ENCODE measurements around the gene RASAL3. TPM values are rescaled to one million over a fixed set of nuclear protein-coding genes. Genes with fewer than 3 reads are reported as not detected.

Gene RASAL3
- total and polyA plus RNA-seq, 9 donors: 0.61 to 2.6 (median 1.4) TPM

GRCh38 chr19:15447057-15447456 lies 17.3 kb downstream of the RASAL3 start:
- peak in 2 of 5 donors; percentile 14 to 21 for DNase-seq
- H3K36me3 ChIP-seq: no peaks in the 10 kb centered on the region
- peaks cover 12% of the 10 kb centered on the region for H3K4me1 ChIP-seq (ENCODE audit: insufficient read depth)
- H3K27ac ChIP-seq: no peak overlapping the region
- intact Hi-C loops (cut with DNase I): no loop called here
- 79 to 90% (median 79%) methylated on average over 4 of the region's 4 CpGs for WGBS, 3 donors
- H3K4me3 ChIP-seq: no peak overlapping the region
- no peaks in the 10 kb centered on the region for H3K9me3 ChIP-seq
- no peaks in the 10 kb centered on the region for H3K27me3 ChIP-seq
- TF ChIP-seq CTCF (IDR thresholded peaks at IDR 0.05): no peak
- TF ChIP-seq POLR2A (IDR thresholded peaks at IDR 0.05): no peak
- TF ChIP-seq EP300 (IDR thresholded peaks at IDR 0.05): no peak

GRCh38 chr19:15445807-15446376 lies 18.5 kb downstream of the RASAL3 start:
- H3K9me3 ChIP-seq: no peaks in the 10 kb centered on the region
- no peak overlapping the region for H3K4me3 ChIP-seq
- H3K27me3 ChIP-seq: no peaks in the 10 kb centered on the region
- H3K36me3 ChIP-seq: no peaks in the 10 kb centered on the region
- intact Hi-C loops (cut with DNase I): no loop called here
- peak in 1 of 5 donors; percentile 7 for DNase-seq
- WGBS, 3 donors: 60 to 73% (median 68%) methylated on average over 7 of the region's 7 CpGs
- peaks cover 10% of the 10 kb centered on the region for H3K4me1 ChIP-seq (ENCODE audit: insufficient read depth)
- TF ChIP-seq EP300 (IDR thresholded peaks at IDR 0.05) (no peak), CTCF (IDR thresholded peaks at IDR 0.05) (no peak), POLR2A (IDR thresholded peaks at IDR 0.05) (no peak)
- no peak overlapping the region for H3K27ac ChIP-seq

- no peak for DNase-seq
- no peak for TF ChIP-seq POLR2A (IDR thresholded peaks at IDR 0.05)
- TF ChIP-seq EP300 (IDR thresholded peaks at IDR 0.05): no peak
- TF ChIP-seq CTCF (IDR thresholded peaks at IDR 0.05): no peak
- WGBS, 3 donors: 87 to 92% (median 88%) methylated on average over 9 of the region's 9 CpGs
- no peaks in the 10 kb centered on the region for H3K9me3 ChIP-seq
- no peak overlapping the region for H3K4me3 ChIP-seq
- H3K36me3 ChIP-seq: no peaks in the 10 kb centered on the region
- H3K27ac ChIP-seq: no peak overlapping the region
- H3K4me1 ChIP-seq (ENCODE audit: insufficient read depth): peaks cover 10% of the 10 kb centered on the region
- no peaks in the 10 kb centered on the region for H3K27me3 ChIP-seq
- intact Hi-C loops (cut with DNase I): no loop called here
These were observed 19.1 kb downstream of the RASAL3 start for GRCh38 chr19:15445227-15445605.

- Histone ChIP-seq H3K27ac (no peak overlapping the region), H3K4me3 (no peak overlapping the region), H3K4me1 (ENCODE audit: insufficient read depth) (peaks cover 10% of the 10 kb centered on the region), H3K36me3 (no peaks in the 10 kb centered on the region), H3K9me3 (no peaks in the 10 kb centered on the region), H3K27me3 (no peaks in the 10 kb centered on the region)
- peak in 1 of 5 donors; percentile 15 for DNase-seq
- intact Hi-C loops (cut with DNase I): no loop called here
- 76 to 89% (median 88%) methylated on average over 15 of the region's 15 CpGs for WGBS, 3 donors
- TF ChIP-seq POLR2A (IDR thresholded peaks at IDR 0.05) (no peak), CTCF (IDR thresholded peaks at IDR 0.05) (no peak), EP300 (IDR thresholded peaks at IDR 0.05) (no peak)
These were observed 19.7 kb downstream of the RASAL3 start for GRCh38 chr19:15444505-15445226.

Measured in ovary (tissue), 9 donors.